Measurements from ENCODE around the gene KCNA5. TPM values are rescaled to one million over a fixed set of nuclear protein-coding genes. Genes with fewer than 3 reads are reported as not detected.

Gene KCNA5
- total RNA-seq, 1 experiment from 2014 or later, result not detected

DNA sequence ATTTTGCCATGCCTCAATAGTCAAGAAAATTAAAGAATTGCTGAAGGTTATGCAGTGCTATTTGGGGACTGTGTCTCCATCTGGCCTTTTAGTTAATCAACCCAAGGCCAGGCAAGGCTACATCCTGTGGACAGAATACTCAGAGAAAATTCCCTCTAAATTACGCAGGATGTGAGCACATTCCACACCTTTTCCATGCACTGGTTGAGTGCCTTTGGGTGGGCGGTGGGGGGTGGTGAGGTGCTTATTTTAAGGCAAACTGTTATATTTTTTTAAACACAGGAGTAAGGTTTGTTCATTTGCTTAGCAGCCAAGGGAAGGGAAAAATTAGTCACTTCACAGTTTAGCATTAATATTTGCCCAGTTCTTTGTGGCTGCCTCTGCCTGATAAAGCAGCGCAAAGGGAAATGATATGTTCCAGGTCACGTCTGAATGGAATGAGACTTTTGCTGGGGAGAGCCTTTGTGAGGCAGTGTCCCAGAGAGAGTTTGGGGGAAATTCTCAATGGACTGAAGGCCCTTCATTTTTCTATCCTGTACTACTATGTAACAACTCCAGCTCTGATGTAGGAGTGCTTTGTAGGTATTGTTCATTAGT lies 17.2 kb upstream of the KCNA5 start:
- no peak for DNase-seq (ENCODE audit: low read depth)

DNA sequence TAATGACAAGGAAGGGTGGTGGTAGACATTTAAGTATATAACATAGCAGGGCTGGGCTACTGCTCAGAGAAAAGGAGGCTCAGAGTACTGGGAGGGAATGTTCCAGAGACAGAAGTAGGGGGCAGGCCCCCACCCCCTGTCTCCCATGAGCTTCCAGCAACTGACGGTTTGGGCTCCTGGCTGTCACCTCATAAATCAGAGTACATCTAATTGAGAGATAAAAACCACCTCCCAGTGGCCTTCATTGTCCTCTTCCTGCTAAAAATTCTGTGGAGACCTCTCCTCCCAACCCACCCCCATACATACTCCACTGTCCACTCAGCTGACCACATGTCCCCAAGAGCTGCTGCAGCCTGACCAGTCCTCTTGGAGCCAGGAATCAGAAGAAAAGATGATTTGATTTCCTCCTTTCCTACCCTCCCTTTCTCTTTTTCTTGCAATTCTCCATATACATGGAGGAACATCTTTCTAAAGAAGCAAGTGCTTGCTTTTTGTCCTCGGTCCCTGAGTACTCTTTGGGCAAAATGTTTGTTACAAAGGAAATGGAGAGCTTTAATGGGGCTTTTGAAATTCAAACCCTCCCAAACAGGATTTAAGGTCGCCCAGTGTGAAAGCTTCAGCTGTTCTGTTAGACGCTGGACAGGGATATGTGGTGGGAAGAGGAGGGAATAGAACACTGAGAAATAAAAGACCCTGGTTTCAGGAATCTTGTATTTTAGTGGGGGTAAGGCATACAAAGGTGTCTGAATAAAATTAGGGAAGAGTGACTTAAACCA lies 16.4 kb upstream of the KCNA5 start:
- DNase-seq (ENCODE audit: low read depth), result no peak

- no peak for DNase-seq (ENCODE audit: low read depth)
Measured at GRCh38 chr12:5030066-5030465, 13.6 kb upstream of the KCNA5 start.

- no peak for DNase-seq (ENCODE audit: low read depth)
Measured at GRCh38 chr12:5031242-5031641, 12.4 kb upstream of the KCNA5 start.

DNA sequence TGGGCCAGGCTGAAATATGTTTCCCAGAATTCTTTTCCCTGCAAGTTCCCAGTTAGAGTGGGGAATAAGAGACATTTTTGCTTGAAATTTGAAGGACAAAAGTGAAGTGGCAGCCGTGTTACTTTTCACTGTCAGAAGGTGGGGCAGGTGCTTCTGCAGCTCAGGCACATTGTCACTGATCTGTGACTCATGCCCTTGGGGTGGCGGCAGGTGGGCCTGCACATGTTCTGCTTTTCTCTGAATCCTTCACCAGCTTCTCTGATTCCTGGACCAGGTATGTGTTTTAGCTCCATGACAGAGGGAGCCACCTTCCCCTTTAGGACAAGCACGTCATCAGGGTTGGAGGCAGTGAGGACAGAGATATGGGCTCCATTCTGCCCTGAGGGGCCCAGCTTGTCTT lies 11.7 kb upstream of the KCNA5 start:
- DNase-seq (ENCODE audit: low read depth), result no peak

- no peak for DNase-seq (ENCODE audit: low read depth)
Measured at GRCh38 chr12:5032821-5033220, 10.9 kb upstream of the KCNA5 start.

GRCh38 chr12:5033883-5034282 lies 9.8 kb upstream of the KCNA5 start:
- DNase-seq (ENCODE audit: low read depth), result no peak

- no peak for DNase-seq (ENCODE audit: low read depth)
Measured at GRCh38 chr12:5034603-5035002, 9.1 kb upstream of the KCNA5 start.

GRCh38 chr12:5035618-5036017 lies 8.1 kb upstream of the KCNA5 start:
- DNase-seq (ENCODE audit: low read depth), result no peak

GRCh38 chr12:5036031-5036430 lies 7.6 kb upstream of the KCNA5 start:
- no peak for DNase-seq (ENCODE audit: low read depth)

GRCh38 chr12:5037795-5038357 lies 5.8 kb upstream of the KCNA5 start:
- DNase-seq (ENCODE audit: low read depth), result no peak

DNA sequence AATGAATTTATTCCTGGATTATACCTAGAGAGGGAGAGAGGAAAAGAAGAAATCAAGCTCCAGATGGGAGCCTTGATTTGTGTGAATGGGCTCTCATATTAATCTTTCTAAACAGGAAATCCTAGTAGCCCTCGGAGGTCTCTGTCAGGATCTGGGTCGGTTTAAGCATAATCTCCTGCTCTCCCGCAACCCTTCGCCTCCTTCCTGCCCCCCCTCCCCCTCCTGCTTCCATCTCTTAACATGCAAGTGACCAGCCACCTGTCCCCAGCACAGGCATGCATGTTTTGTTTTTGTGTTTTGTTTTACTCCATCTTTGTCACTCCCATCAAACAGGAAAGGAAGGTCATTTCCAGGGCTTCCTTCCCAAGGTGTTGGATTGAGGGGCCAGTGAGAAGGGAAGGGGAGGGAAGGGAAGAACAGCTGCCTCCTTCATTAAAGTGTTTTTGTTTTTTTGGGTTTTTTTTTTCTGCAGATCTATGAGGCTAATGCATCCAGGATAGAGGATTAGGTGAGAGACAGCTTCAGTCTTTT lies 4.8 kb upstream of the KCNA5 start:
- no peak for DNase-seq (ENCODE audit: low read depth)

DNA sequence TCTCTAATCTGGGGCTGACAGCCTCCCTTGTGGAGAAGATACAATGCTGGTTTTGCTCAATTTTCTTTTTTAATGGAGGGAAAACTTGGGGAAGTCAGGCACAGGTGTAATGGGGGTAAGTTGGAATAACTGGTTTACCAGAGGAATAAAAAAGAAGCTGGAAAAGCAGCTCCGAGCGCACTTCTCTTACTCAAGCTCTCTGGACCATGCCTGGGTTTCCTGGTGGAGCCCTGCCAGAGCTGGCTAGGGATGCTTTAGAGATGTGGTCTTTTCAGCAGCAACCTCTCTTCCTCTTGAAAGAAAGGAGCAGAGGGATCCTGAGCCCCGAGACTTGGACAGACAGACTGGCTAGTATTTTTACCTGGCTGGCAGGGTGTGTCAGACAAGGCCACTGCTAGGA lies 3.9 kb upstream of the KCNA5 start:
- DNase-seq (ENCODE audit: low read depth), result no peak

DNA sequence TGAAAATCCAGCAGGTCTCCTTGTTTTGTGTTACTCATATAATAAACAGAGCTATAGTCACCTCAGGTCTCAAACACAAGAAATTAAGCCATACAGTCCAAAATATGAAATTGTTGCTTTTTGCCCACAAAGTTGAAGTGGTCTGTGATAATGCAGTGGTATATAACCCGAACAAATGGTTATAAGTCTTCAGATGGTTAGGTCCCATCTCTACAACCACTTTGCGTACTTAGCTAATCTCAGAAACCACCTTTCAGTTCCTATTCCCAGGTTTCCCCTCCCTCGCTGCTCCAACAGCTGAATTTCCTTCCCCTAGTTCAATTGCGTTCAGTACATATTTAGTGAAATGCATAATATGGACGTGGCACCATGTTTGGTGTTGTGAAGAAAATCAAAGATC lies 3.3 kb upstream of the KCNA5 start:
- no peak for DNase-seq (ENCODE audit: low read depth)

DNA sequence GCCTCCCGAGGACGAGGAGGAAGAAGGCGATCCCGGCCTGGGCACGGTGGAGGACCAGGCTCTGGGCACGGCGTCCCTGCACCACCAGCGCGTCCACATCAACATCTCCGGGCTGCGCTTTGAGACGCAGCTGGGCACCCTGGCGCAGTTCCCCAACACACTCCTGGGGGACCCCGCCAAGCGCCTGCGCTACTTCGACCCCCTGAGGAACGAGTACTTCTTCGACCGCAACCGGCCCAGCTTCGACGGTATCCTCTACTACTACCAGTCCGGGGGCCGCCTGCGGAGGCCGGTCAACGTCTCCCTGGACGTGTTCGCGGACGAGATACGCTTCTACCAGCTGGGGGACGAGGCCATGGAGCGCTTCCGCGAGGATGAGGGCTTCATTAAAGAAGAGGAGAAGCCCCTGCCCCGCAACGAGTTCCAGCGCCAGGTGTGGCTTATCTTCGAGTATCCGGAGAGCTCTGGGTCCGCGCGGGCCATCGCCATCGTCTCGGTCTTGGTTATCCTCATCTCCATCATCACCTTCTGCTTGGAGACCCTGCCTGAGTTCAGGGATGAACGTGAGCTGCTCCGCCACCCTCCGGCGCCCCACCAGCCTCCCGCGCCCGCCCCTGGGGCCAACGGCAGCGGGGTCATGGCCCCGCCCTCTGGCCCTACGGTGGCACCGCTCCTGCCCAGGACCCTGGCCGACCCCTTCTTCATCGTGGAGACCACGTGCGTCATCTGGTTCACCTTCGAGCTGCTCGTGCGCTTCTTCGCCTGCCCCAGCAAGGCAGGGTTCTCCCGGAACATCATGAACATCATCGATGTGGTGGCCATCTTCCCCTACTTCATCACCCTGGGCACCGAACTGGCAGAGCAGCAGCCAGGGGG lies 979 bp downstream of the KCNA5 start:
- DNase-seq (ENCODE audit: low read depth), result no peak

- DNase-seq (ENCODE audit: low read depth), result no peak
Measured at GRCh38 chr12:5047094-5047493, 3.4 kb downstream of the KCNA5 start.

- DNase-seq (ENCODE audit: low read depth), result no peak
Measured at GRCh38 chr12:5047729-5048128, 4.0 kb downstream of the KCNA5 start.

DNA sequence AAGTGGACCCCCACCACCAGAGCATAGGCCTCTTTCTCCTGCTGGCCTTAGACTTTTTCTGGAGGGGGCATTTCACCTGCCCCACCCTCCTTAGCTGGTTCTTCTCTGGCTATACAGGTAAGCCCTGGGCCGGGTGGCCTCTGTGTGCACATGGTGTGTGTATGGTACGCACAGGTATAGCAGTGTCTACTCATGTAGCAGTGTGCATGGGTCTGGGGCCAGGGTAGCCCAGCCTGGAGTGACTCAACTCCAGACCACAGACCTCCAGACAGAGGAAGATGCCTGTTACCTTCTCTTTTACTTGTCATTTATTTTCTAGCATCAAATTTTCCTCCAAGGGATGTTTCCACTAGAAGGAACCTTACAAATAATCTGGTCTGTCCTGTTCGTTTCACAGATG lies 6.9 kb downstream of the KCNA5 start:
- no peak for DNase-seq (ENCODE audit: low read depth)

DNA sequence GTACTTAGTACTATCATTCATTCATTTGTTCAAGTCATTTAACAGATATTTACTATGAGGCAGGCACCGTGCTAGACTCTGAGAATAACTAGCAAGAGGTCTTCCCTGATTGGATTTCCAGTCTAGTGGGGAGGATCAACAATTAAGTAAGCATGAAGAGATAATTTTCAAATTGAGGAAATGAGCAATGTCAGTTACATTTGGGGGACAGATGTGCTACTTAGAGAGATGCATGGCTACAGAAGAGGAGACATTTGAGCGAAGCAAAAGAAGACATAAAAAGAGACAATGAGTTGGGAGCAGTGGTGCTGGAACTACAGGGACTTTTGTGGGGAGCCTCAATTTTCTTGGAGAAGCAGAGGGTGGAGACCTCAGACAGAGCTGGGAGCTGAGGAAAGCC lies 7.7 kb downstream of the KCNA5 start:
- no peak for DNase-seq (ENCODE audit: low read depth)

- no peak for DNase-seq (ENCODE audit: low read depth)
Measured at GRCh38 chr12:5051913-5052312, 8.2 kb downstream of the KCNA5 start.

DNA sequence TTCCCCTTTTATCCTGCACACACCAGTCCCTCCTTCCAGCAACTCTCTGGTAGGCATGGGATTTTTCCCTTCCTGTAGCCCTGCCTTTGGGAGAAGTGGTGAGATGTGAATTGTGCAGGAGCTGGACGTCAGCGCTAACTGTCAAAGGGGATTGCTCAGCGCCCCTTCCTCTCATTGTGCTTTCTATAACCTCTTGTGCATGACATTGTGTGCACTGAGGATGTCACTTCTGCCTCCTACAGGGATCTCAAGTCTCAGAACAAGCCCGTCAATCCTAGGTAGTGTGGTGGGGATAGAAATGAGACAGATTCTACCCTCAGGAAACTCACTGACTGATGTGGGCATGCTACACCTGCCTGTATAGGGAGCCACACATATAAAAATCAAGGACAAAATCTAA lies 8.7 kb downstream of the KCNA5 start:
- DNase-seq (ENCODE audit: low read depth), result no peak

DNA sequence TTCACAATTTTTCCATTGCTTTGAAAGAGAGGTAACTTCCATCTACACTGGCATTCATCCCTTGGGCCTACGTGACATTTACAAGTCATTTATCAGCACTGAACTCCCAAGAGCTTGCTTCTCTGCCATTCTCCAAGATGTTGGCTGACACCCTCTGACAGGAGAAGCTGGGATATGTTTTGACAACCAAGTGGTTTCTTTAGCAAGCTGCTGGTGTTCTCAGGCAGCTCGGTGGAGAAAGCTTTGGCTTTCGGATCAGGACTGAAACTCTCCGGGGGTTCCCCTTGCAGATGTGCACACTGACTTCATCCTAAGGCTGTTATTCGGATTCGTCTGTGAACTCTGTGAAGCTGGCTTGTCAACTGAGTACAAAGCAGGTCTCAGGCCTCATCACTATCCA lies 15.7 kb downstream of the KCNA5 start:
- no peak for DNase-seq (ENCODE audit: low read depth)
